Vagina (tissue), 2 donors: ENCODE measurements around the gene ADK. TPM values are rescaled to one million over a fixed set of nuclear protein-coding genes. Genes with fewer than 3 reads are reported as not detected.
A peak's percentile ranks its signal among the peaks of the same experiment; 100 is the strongest.

ENCODE experiments used
- DNase-seq, 2 donors: peaks; one replicate each; pipeline ENCODE4 v3.0.0-alpha.2; 2017; ENCODE audit errors: extremely low spot score in 2 of 2
- H3K27ac ChIP-seq: fragments of 200-600 bp; sonication (generic); one replicate; pipeline ENCODE4 v1.5.1; 2019
- H3K27me3 ChIP-seq: fragments of 200-600 bp; sonication (generic); one replicate; pipeline ENCODE4 v1.5.1; 2019
- H3K36me3 ChIP-seq, 2 donors: fragments of 200-600 bp; sonication (generic); one replicate each; pipeline ENCODE4 v1.5.1; 2017 to 2019
- H3K4me1 ChIP-seq: fragments of 200-600 bp; sonication (generic); one replicate; pipeline ENCODE4 v1.5.1; 2019
- H3K4me3 ChIP-seq, 2 donors: fragments of 200-600 bp; sonication (generic); 1 replicate in 1 of 2; 2 replicates in 1 of 2; pipeline ENCODE4 v1.5.1; 2016 to 2019
- H3K9me3 ChIP-seq: fragments of 200-600 bp; sonication (generic); one replicate; pipeline ENCODE4 v1.5.1; 2019
- CTCF ChIP-seq, 3 experiments: fragments of 450-650 bp in 2 of 3; fragments of 200-600 bp in 1 of 3; sonication (generic) in 1 of 3; IDR thresholded peaks; one replicate each; pipeline ENCODE4 v1.5.1; 2017 to 2019; ENCODE audit warnings: antibody characterized with exemption in 3 of 3, mild to moderate bottlenecking in 2 of 3, moderate library complexity in 2 of 3
- POLR2A ChIP-seq, 2 donors: fragments of 450-650 bp; IDR thresholded peaks; one replicate each; pipeline ENCODE4 v1.6.1; 2017; ENCODE audit warnings: antibody characterized with exemption in 2 of 2, mild to moderate bottlenecking in 2 of 2, moderate library complexity in 2 of 2
- POLR2AphosphoS5 ChIP-seq, 2 donors: sonication (generic); formaldehyde crosslinking; IDR thresholded peaks; one replicate each; pipeline ENCODE4 v1.9.0; 2017; ENCODE audit warnings: antibody characterized with exemption in 2 of 2, mild to moderate bottlenecking in 2 of 2, low read depth in 1 of 2; ENCODE audit not compliant: insufficient read depth in 1 of 2
- intact Hi-C: fragments of 100-400 bp; cut with DNase I; formaldehyde crosslinking; loops from one replicate; pipeline ENCODE4 v1.15.1; 2023
- total RNA-seq: library from RNA; depleted of rRNA; stranded (reverse); fragments of >200 nt; gene quantifications from one replicate; pipeline ENCODE4 v1.2.3, GENCODE V29; 2016

ADK gene
- total RNA-seq, 1 donor from 2014 or later = 46.2 TPM

- Histone ChIP-seq H3K9me3 (no peaks in the 10 kb centered on the region), H3K4me1 (peaks cover 22% of the 10 kb centered on the region), H3K27ac (peak overlapping the region; percentile 83), H3K27me3 (no peaks in the 10 kb centered on the region), H3K4me3 (peak overlapping the region; percentile 51 to 70), H3K36me3 (no peaks in the 10 kb centered on the region)
- DNase-seq = no peak
- intact Hi-C loops = loop anchor here (1.0 kb wide), 1 partner anchor 25 kb away; the partner anchor contains the start of gene AP3M1
- TF ChIP-seq CTCF (IDR thresholded peaks at IDR 0.05) (no peak), POLR2AphosphoS5 (IDR thresholded peaks at IDR 0.05; ENCODE audit: insufficient read depth in 1 of 2, low read depth in 1 of 2) (no peak), POLR2A (IDR thresholded peaks at IDR 0.05) (no peak)
These were observed 24.7 kb downstream of the ADK start for GRCh38 chr10:74175510-74176379.

GRCh38 chr10:74176380-74177139 is 25.5 kb downstream of the ADK start:
- intact Hi-C loops = no loop called here
- no peaks in the 10 kb centered on the region for H3K27me3 ChIP-seq
- TF ChIP-seq POLR2AphosphoS5 (IDR thresholded peaks at IDR 0.05; ENCODE audit: insufficient read depth in 1 of 2, low read depth in 1 of 2) = peak; percentile 71 to 92
- peak in 1 of 2 donors; percentile 51 for TF ChIP-seq POLR2A (IDR thresholded peaks at IDR 0.05)
- no peak for TF ChIP-seq CTCF (IDR thresholded peaks at IDR 0.05)
- H3K4me1 ChIP-seq = peaks cover 24% of the 10 kb centered on the region
- peak overlapping the region; percentile 51 to 70 for H3K4me3 ChIP-seq
- DNase-seq = peak; percentile 93 to 97
- peak overlapping the region; percentile 83 for H3K27ac ChIP-seq
- H3K9me3 ChIP-seq = no peaks in the 10 kb centered on the region
- H3K36me3 ChIP-seq = no peaks in the 10 kb centered on the region

- no peaks in the 10 kb centered on the region for H3K9me3 ChIP-seq
- H3K4me3 ChIP-seq = peak overlapping the region; percentile 51 to 70
- peaks cover 28% of the 10 kb centered on the region for H3K4me1 ChIP-seq
- DNase-seq = no peak
- no peaks in the 10 kb centered on the region for H3K36me3 ChIP-seq
- intact Hi-C loops = no loop called here
- TF ChIP-seq CTCF (IDR thresholded peaks at IDR 0.05) (no peak), POLR2A (IDR thresholded peaks at IDR 0.05) (no peak), POLR2AphosphoS5 (IDR thresholded peaks at IDR 0.05; ENCODE audit: insufficient read depth in 1 of 2, low read depth in 1 of 2) (no peak)
- H3K27ac ChIP-seq = peak overlapping the region; percentile 83
- H3K27me3 ChIP-seq = no peaks in the 10 kb centered on the region
These were observed 26.2 kb downstream of the ADK start for GRCh38 chr10:74177140-74177677.

- no peak overlapping the region for H3K4me3 ChIP-seq
- H3K4me1 ChIP-seq = peaks cover 28% of the 10 kb centered on the region
- no peak for TF ChIP-seq POLR2AphosphoS5 (IDR thresholded peaks at IDR 0.05; ENCODE audit: insufficient read depth in 1 of 2, low read depth in 1 of 2)
- TF ChIP-seq CTCF (IDR thresholded peaks at IDR 0.05) = no peak
- no peak for DNase-seq
- no peak overlapping the region for H3K27ac ChIP-seq
- intact Hi-C loops = no loop called here
- no peaks in the 10 kb centered on the region for H3K27me3 ChIP-seq
- no peaks in the 10 kb centered on the region for H3K36me3 ChIP-seq
- H3K9me3 ChIP-seq = no peaks in the 10 kb centered on the region
These were observed 27.2 kb downstream of the ADK start for GRCh38 chr10:74178042-74178791.
